Measurements from ENCODE around the gene TMEM101. TPM values are rescaled to one million over a fixed set of nuclear protein-coding genes. Genes with fewer than 3 reads are reported as not detected.
A peak's percentile ranks its signal among the peaks of the same experiment; 100 is the strongest.
"Not testable (repeated sequence)": the region's sequence is repeated elsewhere in the genome, so short reads cannot be mapped to it uniquely, and the experiment has no call there.

TMEM101 gene
- total and polyA plus RNA-seq, 4 experiments from 2014 or later: 22.7 to 33.6 (median 28.7) TPM

GRCh38 chr17:43972444-43973212, 42.1 kb downstream of the TMEM101 start:
- H3K4me1 ChIP-seq (ENCODE audit: insufficient read depth, low read length); DNase-seq; H3K27me3 ChIP-seq (ENCODE audit: insufficient read depth, low read length); H3K9me3 ChIP-seq (ENCODE audit: control insufficient read depth in 1 of 2, low read length in 2 of 2); intact Hi-C loops (cut with micrococcal nuclease); H3K4me3 ChIP-seq (ENCODE audit: low read length in 2 of 2); H3K36me3 Mint-ChIP-seq; H3K36me3 ChIP-seq (ENCODE audit: insufficient read depth, low read length); POLR2A ChIA-PET (ENCODE audit: partially characterized antibody); H3K4me3 Mint-ChIP-seq; H3K27ac Mint-ChIP-seq; H3K27me3 Mint-ChIP-seq; H3K9me3 Mint-ChIP-seq; H3K4me1 Mint-ChIP-seq; H3K27ac ChIP-seq (ENCODE audit: low read depth, low read length): not testable (repeated sequence)
- CTCF ChIA-PET (ENCODE audit: partially characterized antibody): interaction anchor here (1.1 kb wide), 1 partner anchor 72 kb away, joined by 3 read pairs; no protein-coding TSS in a partner anchor

- H3K27me3 ChIP-seq (ENCODE audit: insufficient read depth, low read length); H3K27ac ChIP-seq (ENCODE audit: low read depth, low read length); H3K4me3 Mint-ChIP-seq; H3K9me3 ChIP-seq (ENCODE audit: control insufficient read depth in 1 of 2, low read length in 2 of 2); H3K27me3 Mint-ChIP-seq; H3K27ac Mint-ChIP-seq; H3K36me3 ChIP-seq (ENCODE audit: insufficient read depth, low read length); intact Hi-C loops (cut with micrococcal nuclease); H3K4me1 ChIP-seq (ENCODE audit: insufficient read depth, low read length); H3K4me3 ChIP-seq (ENCODE audit: low read length in 2 of 2); H3K9me3 Mint-ChIP-seq; H3K4me1 Mint-ChIP-seq; H3K36me3 Mint-ChIP-seq; POLR2A ChIA-PET (ENCODE audit: partially characterized antibody): not testable (repeated sequence)
- CTCF ChIA-PET (ENCODE audit: partially characterized antibody): interaction anchor here (0.8 to 1.1 kb wide), 2 partner anchors 10 to 73 kb away, joined by 3 read pairs; no protein-coding TSS in a partner anchor
- peak in 1 of 5 donors; percentile 13 for DNase-seq
Measured at GRCh38 chr17:43971436-43971835, 43.3 kb downstream of the TMEM101 start.

- Histone ChIP-seq H3K36me3 (ENCODE audit: insufficient read depth, low read length) (no peaks in the 10 kb centered on the region), H3K27me3 (ENCODE audit: insufficient read depth, low read length) (no peaks in the 10 kb centered on the region), H3K4me3 (ENCODE audit: low read length in 2 of 2) (no peak overlapping the region), H3K9me3 (ENCODE audit: control insufficient read depth in 1 of 2, low read length in 2 of 2) (no peaks in the 10 kb centered on the region), H3K4me1 (ENCODE audit: insufficient read depth, low read length) (no peaks in the 10 kb centered on the region), H3K27ac (ENCODE audit: low read depth, low read length) (no peak overlapping the region)
- DNase-seq: no peak
- intact Hi-C loops (cut with micrococcal nuclease): no loop called here
- ChIA-PET CTCF (ENCODE audit: partially characterized antibody) (interaction anchor here (0.7 kb wide), 1 partner anchor 81 kb away, joined by 3 read pairs; no protein-coding TSS in a partner anchor), POLR2A (ENCODE audit: partially characterized antibody) (no interaction called here)
- Mint-ChIP-seq H3K27ac (no peak overlapping the region), H3K9me3 (no peaks in the 10 kb centered on the region), H3K4me1 (peaks cover 0 to 3% (median under 1%) of the 10 kb centered on the region in 4 donors), H3K27me3 (peaks cover 2 to 10% of the 10 kb centered on the region in 2 donors), H3K36me3 (no peaks in the 10 kb centered on the region), H3K4me3 (no peak overlapping the region)
Measured at GRCh38 chr17:43970366-43970765, 44.4 kb downstream of the TMEM101 start.

GRCh38 chr17:43967251-43967875, 47.4 kb downstream of the TMEM101 start:
- Histone ChIP-seq H3K4me1 (ENCODE audit: insufficient read depth, low read length) (no peaks in the 10 kb centered on the region), H3K27ac (ENCODE audit: low read depth, low read length) (no peak overlapping the region), H3K27me3 (ENCODE audit: insufficient read depth, low read length) (no peaks in the 10 kb centered on the region), H3K9me3 (ENCODE audit: control insufficient read depth in 1 of 2, low read length in 2 of 2) (no peaks in the 10 kb centered on the region), H3K36me3 (ENCODE audit: insufficient read depth, low read length) (no peaks in the 10 kb centered on the region), H3K4me3 (ENCODE audit: low read length in 2 of 2) (no peak overlapping the region)
- intact Hi-C loops (cut with micrococcal nuclease): no loop called here
- Mint-ChIP-seq H3K4me1 (peaks cover 0 to 3% (median under 1%) of the 10 kb centered on the region in 4 donors), H3K27ac (no peak overlapping the region), H3K36me3 (no peaks in the 10 kb centered on the region), H3K27me3 (peaks cover 5 to 6% of the 10 kb centered on the region in 2 donors), H3K4me3 (no peak overlapping the region), H3K9me3 (no peaks in the 10 kb centered on the region)
- CTCF ChIA-PET (ENCODE audit: partially characterized antibody): interaction anchor here (1.3 kb wide), 1 partner anchor 24 kb away, joined by 5 read pairs; no protein-coding TSS in a partner anchor
- DNase-seq: no peak
- POLR2A ChIA-PET (ENCODE audit: partially characterized antibody): no interaction called here

GRCh38 chr17:43966276-43966675, 48.5 kb downstream of the TMEM101 start:
- Mint-ChIP-seq H3K9me3 (no peaks in the 10 kb centered on the region), H3K27me3 (peaks cover 9% of the 10 kb centered on the region in 2 donors), H3K36me3 (no peaks in the 10 kb centered on the region), H3K27ac (no peak overlapping the region), H3K4me1 (no peaks in the 10 kb centered on the region), H3K4me3 (no peak overlapping the region)
- no peaks in the 10 kb centered on the region for H3K4me1 ChIP-seq (ENCODE audit: insufficient read depth, low read length)
- H3K9me3 ChIP-seq (ENCODE audit: control insufficient read depth in 1 of 2, low read length in 2 of 2): no peaks in the 10 kb centered on the region
- H3K36me3 ChIP-seq (ENCODE audit: insufficient read depth, low read length): no peaks in the 10 kb centered on the region
- intact Hi-C loops (cut with micrococcal nuclease): no loop called here
- no peak overlapping the region for H3K4me3 ChIP-seq (ENCODE audit: low read length in 2 of 2)
- ChIA-PET CTCF (ENCODE audit: partially characterized antibody) (no interaction called here), POLR2A (ENCODE audit: partially characterized antibody) (no interaction called here)
- no peaks in the 10 kb centered on the region for H3K27me3 ChIP-seq (ENCODE audit: insufficient read depth, low read length)
- no peak overlapping the region for H3K27ac ChIP-seq (ENCODE audit: low read depth, low read length)
- no peak for DNase-seq

- no peak overlapping the region for H3K27ac ChIP-seq (ENCODE audit: low read depth, low read length)
- Mint-ChIP-seq H3K27me3 (peaks cover 9% of the 10 kb centered on the region in 2 donors), H3K36me3 (no peaks in the 10 kb centered on the region), H3K4me3 (no peak overlapping the region), H3K27ac (no peak overlapping the region), H3K9me3 (no peaks in the 10 kb centered on the region), H3K4me1 (no peaks in the 10 kb centered on the region)
- H3K27me3 ChIP-seq (ENCODE audit: insufficient read depth, low read length): no peaks in the 10 kb centered on the region
- CTCF ChIA-PET (ENCODE audit: partially characterized antibody): interaction anchor here (0.8 to 2.9 kb wide), 2 partner anchors 18 to 24 kb away, joined by 3 to 9 read pairs; no protein-coding TSS in a partner anchor
- POLR2A ChIA-PET (ENCODE audit: partially characterized antibody): no interaction called here
- H3K9me3 ChIP-seq (ENCODE audit: control insufficient read depth in 1 of 2, low read length in 2 of 2): no peaks in the 10 kb centered on the region
- no peaks in the 10 kb centered on the region for H3K4me1 ChIP-seq (ENCODE audit: insufficient read depth, low read length)
- H3K36me3 ChIP-seq (ENCODE audit: insufficient read depth, low read length): no peaks in the 10 kb centered on the region
- no peak overlapping the region for H3K4me3 ChIP-seq (ENCODE audit: low read length in 2 of 2)
- no peak for DNase-seq
- intact Hi-C loops (cut with micrococcal nuclease): no loop called here
Measured at GRCh38 chr17:43962479-43962878, 52.3 kb downstream of the TMEM101 start.

GRCh38 chr17:43961954-43962353, 52.8 kb downstream of the TMEM101 start:
- ChIA-PET CTCF (ENCODE audit: partially characterized antibody) (interaction anchor here (0.8 to 2.9 kb wide), 3 partner anchors 10 to 25 kb away, joined by 3 to 9 read pairs (median 3); no protein-coding TSS in a partner anchor), POLR2A (ENCODE audit: partially characterized antibody) (no interaction called here)
- H3K27me3 Mint-ChIP-seq: peaks cover 9% of the 10 kb centered on the region in 2 donors
- Histone ChIP-seq H3K36me3 (ENCODE audit: insufficient read depth, low read length) (no peaks in the 10 kb centered on the region), H3K4me1 (ENCODE audit: insufficient read depth, low read length) (no peaks in the 10 kb centered on the region), H3K27me3 (ENCODE audit: insufficient read depth, low read length) (no peaks in the 10 kb centered on the region), H3K27ac (ENCODE audit: low read depth, low read length) (no peak overlapping the region), H3K9me3 (ENCODE audit: control insufficient read depth in 1 of 2, low read length in 2 of 2) (no peaks in the 10 kb centered on the region), H3K4me3 (ENCODE audit: low read length in 2 of 2) (no peak overlapping the region)
- no peaks in the 10 kb centered on the region for H3K9me3 Mint-ChIP-seq
- intact Hi-C loops (cut with micrococcal nuclease): no loop called here
- DNase-seq: no peak
- no peak overlapping the region for H3K27ac Mint-ChIP-seq
- H3K36me3 Mint-ChIP-seq: no peaks in the 10 kb centered on the region
- no peaks in the 10 kb centered on the region for H3K4me1 Mint-ChIP-seq
- H3K4me3 Mint-ChIP-seq: no peak overlapping the region
